MM.1S (cell line): ENCODE data around the gene GNAS.

ENCODE experiments used
- DNase-seq: peaks from one replicate; pipeline ENCODE4 v3.0.0-alpha.2; 2015
- H2AFZ ChIP-seq: fragments of 300-600 bp; sonication (generic); 2 replicates; pipeline ENCODE4 v1.6.0; 2016; ENCODE audit warnings: antibody characterized with exemption, low read length
- H3F3A ChIP-seq: fragments of 300-600 bp; sonication (generic); 2 replicates; pipeline ENCODE4 v1.6.1; 2016; ENCODE audit warnings: mild to moderate bottlenecking, antibody characterized with exemption, low read length, moderate library complexity, mixed read lengths; ENCODE audit not compliant: insufficient read depth
- H3K27ac ChIP-seq: fragments of 300-600 bp; sonication (generic); 2 replicates; pipeline ENCODE4 v1.5.1; 2016; ENCODE audit warnings: mild to moderate bottlenecking, low read length
- H3K27me3 ChIP-seq: fragments of 300-600 bp; sonication (generic); replicated peaks from 2 replicates; pipeline ENCODE4 v1.6.0; 2016; ENCODE audit warnings: low read length; ENCODE audit not compliant: insufficient read depth
- H3K36me3 ChIP-seq: fragments of 300-600 bp; sonication (generic); replicated peaks from 2 replicates; pipeline ENCODE4 v1.6.1; 2016; ENCODE audit warnings: mild to moderate bottlenecking, low read length, mixed read lengths; ENCODE audit not compliant: insufficient read depth
- H3K4me1 ChIP-seq: fragments of 300-600 bp; sonication (generic); 2 replicates; pipeline ENCODE4 v1.6.1; 2016; ENCODE audit warnings: low read length, mixed read lengths
- H3K4me2 ChIP-seq: fragments of 300-600 bp; sonication (generic); 2 replicates; pipeline ENCODE4 v1.6.0; 2016; ENCODE audit warnings: low read depth, low read length
- H3K4me3 ChIP-seq: fragments of 300-600 bp; sonication (generic); 2 replicates; pipeline ENCODE4 v1.5.1; 2016; ENCODE audit warnings: low read length, mixed read lengths
- H3K79me2 ChIP-seq: fragments of 300-600 bp; sonication (generic); 2 replicates; pipeline ENCODE4 v1.6.1; 2016; ENCODE audit warnings: mixed run types, low read length, mixed read lengths
- H3K9ac ChIP-seq: fragments of 300-600 bp; sonication (generic); 2 replicates; pipeline ENCODE4 v1.6.1; 2016; ENCODE audit warnings: low read length, mixed read lengths
- H3K9me2 ChIP-seq: fragments of 300-600 bp; sonication (generic); replicated peaks from 2 replicates; pipeline ENCODE4 v1.6.1; 2016; ENCODE audit warnings: mild to moderate bottlenecking, low read length, mixed read lengths; ENCODE audit not compliant: insufficient read depth
- H3K9me3 ChIP-seq: fragments of 300-600 bp; sonication (generic); replicated peaks from 2 replicates; pipeline ENCODE4 v1.6.1; 2016; ENCODE audit warnings: mild to moderate bottlenecking, low read length, mixed read lengths; ENCODE audit not compliant: insufficient read depth
- H4K20me1 ChIP-seq: fragments of 300-600 bp; sonication (generic); 2 replicates; pipeline ENCODE4 v1.6.1; 2016; ENCODE audit warnings: mild to moderate bottlenecking, low read length, moderate library complexity, mixed read lengths; ENCODE audit not compliant: insufficient read depth
- CTCF ChIP-seq: fragments of 300-600 bp; sonication (generic); IDR thresholded peaks from 2 replicates; pipeline ENCODE4 v1.5.1; 2016; ENCODE audit warnings: antibody characterized with exemption, low read length, mixed read lengths
- EZH2 ChIP-seq: fragments of 300-600 bp; sonication (generic); optimal IDR thresholded peaks from 2 replicates; pipeline ENCODE3; 2017; ENCODE audit warnings: low read depth, mild to moderate bottlenecking, antibody characterized with exemption, low read length, mixed read lengths
- EZH2phosphoT487 ChIP-seq: fragments of 300-600 bp; sonication (generic); IDR thresholded peaks from 2 replicates; pipeline ENCODE4 v1.6.1; 2018; ENCODE audit warnings: antibody characterized with exemption, low read length

Gene GNAS

GRCh38 chr20:58877976-58878360 is 25.5 kb downstream of the GNAS start:
- Histone ChIP-seq H3F3A (no peaks in the 10 kb centered on the region), H3K4me2 (no peak overlapping the region), H3K27me3 (no peaks in the 10 kb centered on the region), H3K9me3 (no peaks in the 10 kb centered on the region), H3K4me3 (no peak overlapping the region), H3K27ac (no peak overlapping the region), H3K9ac (no peak overlapping the region), H3K36me3 (no peaks in the 10 kb centered on the region), H3K4me1 (no peaks in the 10 kb centered on the region), H4K20me1 (no peaks in the 10 kb centered on the region), H3K79me2 (no peaks in the 10 kb centered on the region), H3K9me2 (no peaks in the 10 kb centered on the region), H2AFZ (no peak overlapping the region)
- DNase-seq = no peak
- TF ChIP-seq EZH2 (no peak), EZH2phosphoT487 (no peak), CTCF (no peak)

GRCh38 chr20:58878399-58878798 is 25.9 kb downstream of the GNAS start:
- DNase-seq = no peak
- Histone ChIP-seq H3K4me3 (no peak overlapping the region), H4K20me1 (no peaks in the 10 kb centered on the region), H3K79me2 (no peaks in the 10 kb centered on the region), H3K9ac (no peak overlapping the region), H3K9me3 (no peaks in the 10 kb centered on the region), H2AFZ (no peak overlapping the region), H3F3A (no peaks in the 10 kb centered on the region), H3K27ac (no peak overlapping the region), H3K36me3 (no peaks in the 10 kb centered on the region), H3K9me2 (no peaks in the 10 kb centered on the region), H3K27me3 (no peaks in the 10 kb centered on the region), H3K4me2 (no peak overlapping the region), H3K4me1 (no peaks in the 10 kb centered on the region)
- TF ChIP-seq EZH2phosphoT487 (no peak), EZH2 (no peak), CTCF (no peak)

GRCh38 chr20:58880441-58880840 is 27.9 kb downstream of the GNAS start:
- Histone ChIP-seq H3K27ac (no peak overlapping the region), H2AFZ (no peak overlapping the region), H3K27me3 (no peaks in the 10 kb centered on the region), H3K36me3 (no peaks in the 10 kb centered on the region), H3K4me2 (no peak overlapping the region), H3K79me2 (no peaks in the 10 kb centered on the region), H3K4me1 (peaks cover 12% of the 10 kb centered on the region), H4K20me1 (no peaks in the 10 kb centered on the region), H3K9ac (no peak overlapping the region), H3K4me3 (no peak overlapping the region), H3K9me2 (no peaks in the 10 kb centered on the region), H3F3A (peaks cover 3% of the 10 kb centered on the region; the same call in 1 of the 2 replicates), H3K9me3 (no peaks in the 10 kb centered on the region)
- TF ChIP-seq EZH2phosphoT487 (no peak), EZH2 (no peak), CTCF (no peak)
- no peak for DNase-seq
